ENCODE data around the gene EXOSC10. TPM values are rescaled to one million over a fixed set of nuclear protein-coding genes. Genes with fewer than 3 reads are reported as not detected.
"Not testable (repeated sequence)": the region's sequence is repeated elsewhere in the genome, so short reads cannot be mapped to it uniquely, and the experiment has no call there.

EXOSC10 gene
- total RNA-seq, 1 experiment from 2014 or later, result 73.0 TPM

DNA sequence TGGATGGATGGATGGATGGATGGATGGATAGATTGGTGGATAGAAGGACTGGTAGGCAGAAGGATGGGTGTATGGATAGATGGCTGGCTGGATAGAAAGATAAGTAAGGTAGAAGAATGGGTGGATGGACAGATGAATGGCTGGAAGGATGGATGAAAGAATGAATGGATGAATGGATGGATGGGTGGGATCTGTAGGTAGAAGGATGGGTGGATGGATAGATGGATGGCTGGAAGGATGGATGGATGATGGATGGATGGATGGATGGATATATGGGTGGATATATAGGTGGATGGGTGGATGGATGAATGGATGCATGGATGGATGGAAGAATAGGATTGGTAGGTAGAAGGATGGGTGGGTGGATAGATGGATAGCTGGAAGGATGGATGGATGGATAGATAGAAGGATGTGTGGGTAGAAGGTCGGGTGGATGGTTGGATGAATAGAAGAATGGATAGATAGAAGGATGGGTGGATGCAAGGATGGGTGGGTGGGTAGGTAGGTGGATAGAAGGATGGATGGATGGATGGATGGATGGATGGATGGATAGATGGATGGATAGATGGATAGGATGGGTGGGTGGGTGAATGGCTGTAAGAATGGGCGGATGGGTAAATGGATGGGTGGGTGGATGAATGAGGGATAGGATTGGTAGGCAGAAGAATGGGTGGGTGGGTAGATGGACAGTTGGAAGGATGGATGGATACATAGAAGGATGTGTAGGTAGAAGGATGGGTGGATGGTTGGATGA lies 60.1 kb downstream of the EXOSC10 start (continued):
- TF ChIP-seq, protein P1, sequence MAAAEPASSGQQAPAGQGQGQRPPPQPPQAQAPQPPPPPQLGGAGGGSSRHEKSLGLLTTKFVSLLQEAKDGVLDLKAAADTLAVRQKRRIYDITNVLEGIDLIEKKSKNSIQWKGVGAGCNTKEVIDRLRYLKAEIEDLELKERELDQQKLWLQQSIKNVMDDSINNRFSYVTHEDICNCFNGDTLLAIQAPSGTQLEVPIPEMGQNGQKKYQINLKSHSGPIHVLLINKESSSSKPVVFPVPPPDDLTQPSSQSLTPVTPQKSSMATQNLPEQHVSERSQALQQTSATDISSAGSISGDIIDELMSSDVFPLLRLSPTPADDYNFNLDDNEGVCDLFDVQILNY (CRISPR knock-in tag; IDR thresholded peaks at IDR 0.05), result no peak
- TF ChIP-seq, protein P2, sequence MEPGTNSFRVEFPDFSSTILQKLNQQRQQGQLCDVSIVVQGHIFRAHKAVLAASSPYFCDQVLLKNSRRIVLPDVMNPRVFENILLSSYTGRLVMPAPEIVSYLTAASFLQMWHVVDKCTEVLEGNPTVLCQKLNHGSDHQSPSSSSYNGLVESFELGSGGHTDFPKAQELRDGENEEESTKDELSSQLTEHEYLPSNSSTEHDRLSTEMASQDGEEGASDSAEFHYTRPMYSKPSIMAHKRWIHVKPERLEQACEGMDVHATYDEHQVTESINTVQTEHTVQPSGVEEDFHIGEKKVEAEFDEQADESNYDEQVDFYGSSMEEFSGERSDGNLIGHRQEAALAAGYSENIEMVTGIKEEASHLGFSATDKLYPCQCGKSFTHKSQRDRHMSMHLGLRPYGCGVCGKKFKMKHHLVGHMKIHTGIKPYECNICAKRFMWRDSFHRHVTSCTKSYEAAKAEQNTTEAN (CRISPR knock-in tag; IDR thresholded peaks at IDR 0.05), result no peak
- TF ChIP-seq, protein P3, sequence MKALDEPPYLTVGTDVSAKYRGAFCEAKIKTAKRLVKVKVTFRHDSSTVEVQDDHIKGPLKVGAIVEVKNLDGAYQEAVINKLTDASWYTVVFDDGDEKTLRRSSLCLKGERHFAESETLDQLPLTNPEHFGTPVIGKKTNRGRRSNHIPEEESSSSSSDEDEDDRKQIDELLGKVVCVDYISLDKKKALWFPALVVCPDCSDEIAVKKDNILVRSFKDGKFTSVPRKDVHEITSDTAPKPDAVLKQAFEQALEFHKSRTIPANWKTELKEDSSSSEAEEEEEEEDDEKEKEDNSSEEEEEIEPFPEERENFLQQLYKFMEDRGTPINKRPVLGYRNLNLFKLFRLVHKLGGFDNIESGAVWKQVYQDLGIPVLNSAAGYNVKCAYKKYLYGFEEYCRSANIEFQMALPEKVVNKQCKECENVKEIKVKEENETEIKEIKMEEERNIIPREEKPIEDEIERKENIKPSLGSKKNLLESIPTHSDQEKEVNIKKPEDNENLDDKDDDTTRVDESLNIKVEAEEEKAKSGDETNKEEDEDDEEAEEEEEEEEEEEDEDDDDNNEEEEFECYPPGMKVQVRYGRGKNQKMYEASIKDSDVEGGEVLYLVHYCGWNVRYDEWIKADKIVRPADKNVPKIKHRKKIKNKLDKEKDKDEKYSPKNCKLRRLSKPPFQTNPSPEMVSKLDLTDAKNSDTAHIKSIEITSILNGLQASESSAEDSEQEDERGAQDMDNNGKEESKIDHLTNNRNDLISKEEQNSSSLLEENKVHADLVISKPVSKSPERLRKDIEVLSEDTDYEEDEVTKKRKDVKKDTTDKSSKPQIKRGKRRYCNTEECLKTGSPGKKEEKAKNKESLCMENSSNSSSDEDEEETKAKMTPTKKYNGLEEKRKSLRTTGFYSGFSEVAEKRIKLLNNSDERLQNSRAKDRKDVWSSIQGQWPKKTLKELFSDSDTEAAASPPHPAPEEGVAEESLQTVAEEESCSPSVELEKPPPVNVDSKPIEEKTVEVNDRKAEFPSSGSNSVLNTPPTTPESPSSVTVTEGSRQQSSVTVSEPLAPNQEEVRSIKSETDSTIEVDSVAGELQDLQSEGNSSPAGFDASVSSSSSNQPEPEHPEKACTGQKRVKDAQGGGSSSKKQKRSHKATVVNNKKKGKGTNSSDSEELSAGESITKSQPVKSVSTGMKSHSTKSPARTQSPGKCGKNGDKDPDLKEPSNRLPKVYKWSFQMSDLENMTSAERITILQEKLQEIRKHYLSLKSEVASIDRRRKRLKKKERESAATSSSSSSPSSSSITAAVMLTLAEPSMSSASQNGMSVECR (CRISPR knock-in tag; IDR thresholded peaks at IDR 0.05; ENCODE audit: borderline replicate concordance), result no peak
- TF ChIP-seq OVOL2 (CRISPR knock-in tag; IDR thresholded peaks at IDR 0.05; ENCODE audit: borderline replicate concordance) (no peak), NR2C2 (CRISPR knock-in tag; IDR thresholded peaks at IDR 0.05) (no peak), TEAD1 (CRISPR knock-in tag; IDR thresholded peaks at IDR 0.05) (no peak), MXD4 (CRISPR knock-in tag; IDR thresholded peaks at IDR 0.05; ENCODE audit: borderline replicate concordance) (no peak), JAZF1 (CRISPR knock-in tag; IDR thresholded peaks at IDR 0.05) (no peak), SP1 (CRISPR knock-in tag; conservative IDR thresholded peaks at IDR 0.05) (no peak), KAT7 (CRISPR knock-in tag; IDR thresholded peaks at IDR 0.05; ENCODE audit: borderline replicate concordance) (no peak)
- TF ChIP-seq, protein P4, sequence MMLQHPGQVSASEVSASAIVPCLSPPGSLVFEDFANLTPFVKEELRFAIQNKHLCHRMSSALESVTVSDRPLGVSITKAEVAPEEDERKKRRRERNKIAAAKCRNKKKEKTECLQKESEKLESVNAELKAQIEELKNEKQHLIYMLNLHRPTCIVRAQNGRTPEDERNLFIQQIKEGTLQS (CRISPR knock-in tag; conservative IDR thresholded peaks at IDR 0.05), result no peak

DNA sequence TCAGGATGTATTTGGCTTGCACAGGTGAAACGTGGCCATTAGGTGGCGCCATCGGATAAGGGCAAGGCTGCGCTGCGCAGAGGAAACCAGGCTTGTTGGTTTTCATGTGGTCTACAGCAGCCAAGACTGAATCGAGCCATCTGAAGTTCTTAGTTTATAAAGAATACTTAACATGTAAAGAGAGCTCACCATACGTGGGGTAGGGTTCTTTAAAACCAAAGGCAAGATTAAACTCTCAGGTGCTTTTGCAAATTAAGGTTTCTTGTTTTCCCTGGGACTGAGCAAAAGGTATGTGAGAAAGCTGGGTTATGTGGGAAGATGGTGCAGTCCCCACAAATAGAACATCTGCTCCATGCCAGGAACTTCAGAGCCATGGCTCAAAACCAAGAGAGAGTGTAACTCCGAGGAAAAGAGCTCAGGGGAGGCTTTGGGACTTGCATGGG lies 61.9 kb downstream of the EXOSC10 start:
- peaks cover 2% of the 10 kb centered on the region; the same call in 1 of the 2 replicates for H3K4me1 Mint-ChIP-seq
- H3K4me3 Mint-ChIP-seq, result no peak overlapping the region
- ChIA-PET CTCF (interaction anchor here (0.6 to 4.0 kb wide), 76 partner anchors 9 to 800 kb away, joined by 3 to 67 read pairs (median 4); partner anchors contain the start of genes ANGPTL7, EXOSC10, MASP2 and MTOR), POLR2A (interaction anchor here (0.8 to 1.3 kb wide), 2 partner anchors 15 to 62 kb away, joined by 3 to 6 read pairs; partner anchors contain the start of gene EXOSC10)
- H3K27ac Mint-ChIP-seq, result no peak overlapping the region
- DNase-seq (ENCODE audit: low spot score) (peak; percentile 91), ATAC-seq (peak; percentile 98)
- no peaks in the 10 kb centered on the region for H3K9me3 Mint-ChIP-seq
- no peaks in the 10 kb centered on the region for H3K36me3 Mint-ChIP-seq
- no peaks in the 10 kb centered on the region for H3K27me3 Mint-ChIP-seq (ENCODE audit: low read depth)
- TF ChIP-seq, protein P5, sequence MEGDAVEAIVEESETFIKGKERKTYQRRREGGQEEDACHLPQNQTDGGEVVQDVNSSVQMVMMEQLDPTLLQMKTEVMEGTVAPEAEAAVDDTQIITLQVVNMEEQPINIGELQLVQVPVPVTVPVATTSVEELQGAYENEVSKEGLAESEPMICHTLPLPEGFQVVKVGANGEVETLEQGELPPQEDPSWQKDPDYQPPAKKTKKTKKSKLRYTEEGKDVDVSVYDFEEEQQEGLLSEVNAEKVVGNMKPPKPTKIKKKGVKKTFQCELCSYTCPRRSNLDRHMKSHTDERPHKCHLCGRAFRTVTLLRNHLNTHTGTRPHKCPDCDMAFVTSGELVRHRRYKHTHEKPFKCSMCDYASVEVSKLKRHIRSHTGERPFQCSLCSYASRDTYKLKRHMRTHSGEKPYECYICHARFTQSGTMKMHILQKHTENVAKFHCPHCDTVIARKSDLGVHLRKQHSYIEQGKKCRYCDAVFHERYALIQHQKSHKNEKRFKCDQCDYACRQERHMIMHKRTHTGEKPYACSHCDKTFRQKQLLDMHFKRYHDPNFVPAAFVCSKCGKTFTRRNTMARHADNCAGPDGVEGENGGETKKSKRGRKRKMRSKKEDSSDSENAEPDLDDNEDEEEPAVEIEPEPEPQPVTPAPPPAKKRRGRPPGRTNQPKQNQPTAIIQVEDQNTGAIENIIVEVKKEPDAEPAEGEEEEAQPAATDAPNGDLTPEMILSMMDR (IDR thresholded peaks at IDR 0.05), result peak; percentile 93
- TF ChIP-seq RORB (CRISPR knock-in tag; IDR thresholded peaks at IDR 0.05), result no peak

DNA sequence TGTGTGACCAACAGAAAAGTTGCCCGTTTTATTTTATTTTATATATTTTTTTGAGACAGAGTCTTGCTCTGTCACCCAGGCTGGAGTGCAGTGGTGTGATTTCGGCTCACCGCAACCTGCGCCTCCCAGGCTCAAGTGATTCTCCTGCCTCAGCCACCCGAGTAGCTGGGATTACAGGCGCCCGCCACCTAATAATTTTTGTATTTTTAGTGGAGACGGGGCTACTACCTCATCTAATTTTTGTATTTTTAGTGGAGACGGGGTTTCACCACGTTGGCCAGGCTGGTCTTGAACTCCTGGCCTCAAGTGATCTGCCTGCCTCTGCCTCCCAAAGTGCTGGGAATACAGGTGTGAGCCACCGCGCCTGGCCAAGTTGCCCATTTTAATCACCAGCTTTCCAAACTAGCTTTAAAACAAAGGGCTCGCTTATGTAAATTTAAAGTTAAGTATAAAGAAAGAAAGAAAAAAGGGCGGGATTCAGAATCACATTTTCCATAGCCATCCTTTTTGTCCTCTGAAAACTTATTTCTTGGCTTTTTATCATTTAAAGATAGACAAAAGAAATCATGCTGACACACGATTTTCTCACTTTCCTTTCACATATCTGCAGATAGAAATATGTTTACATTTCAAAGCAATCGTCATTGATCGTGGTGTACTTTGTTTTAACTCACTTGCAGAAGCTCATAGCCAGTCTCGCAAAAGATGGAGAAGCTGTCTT lies 62.5 kb downstream of the EXOSC10 start:
- not testable (repeated sequence) for H3K27me3 Mint-ChIP-seq (ENCODE audit: low read depth); H3K36me3 Mint-ChIP-seq; H3K9me3 Mint-ChIP-seq; H3K27ac Mint-ChIP-seq; ATAC-seq; H3K4me1 Mint-ChIP-seq; H3K4me3 Mint-ChIP-seq; DNase-seq (ENCODE audit: low spot score)
- CTCF ChIA-PET, result interaction anchor here (0.6 to 4.0 kb wide), 71 partner anchors 9 to 801 kb away, joined by 3 to 67 read pairs (median 4); partner anchors contain the start of genes ANGPTL7, EXOSC10, MASP2 and MTOR
- POLR2A ChIA-PET, result interaction anchor here (0.8 to 1.3 kb wide), 3 partner anchors 16 to 63 kb away, joined by 3 to 6 read pairs (median 3); partner anchors contain the start of gene EXOSC10
